HG03354 (cell line): ENCODE measurements around the gene TEAD1.
A peak's percentile ranks its signal among the peaks of the same experiment; 100 is the strongest.

Source experiments
- ATAC-seq: cut with Tn5 transposase; IDR thresholded peaks from one replicate; pipeline ENCODE4 v1.9.1; 2021; ENCODE audit warnings: mild to moderate bottlenecking; ENCODE audit not compliant: unreplicated experiment, poor library complexity, severe bottlenecking

The TEAD1 gene

GRCh38 chr11:12673924-12674570 lies at the start of gene TEAD1:
TEAD1 (plus strand) TSS chr11:12674421.
- ATAC-seq, result peak; percentile 90

- no peak for ATAC-seq
These were observed 49.6 kb upstream of the TEAD1 start for GRCh38 chr11:12624595-12624994.

- ATAC-seq, result no peak
These were observed 48.7 kb upstream of the TEAD1 start for GRCh38 chr11:12625438-12626071.

DNA sequence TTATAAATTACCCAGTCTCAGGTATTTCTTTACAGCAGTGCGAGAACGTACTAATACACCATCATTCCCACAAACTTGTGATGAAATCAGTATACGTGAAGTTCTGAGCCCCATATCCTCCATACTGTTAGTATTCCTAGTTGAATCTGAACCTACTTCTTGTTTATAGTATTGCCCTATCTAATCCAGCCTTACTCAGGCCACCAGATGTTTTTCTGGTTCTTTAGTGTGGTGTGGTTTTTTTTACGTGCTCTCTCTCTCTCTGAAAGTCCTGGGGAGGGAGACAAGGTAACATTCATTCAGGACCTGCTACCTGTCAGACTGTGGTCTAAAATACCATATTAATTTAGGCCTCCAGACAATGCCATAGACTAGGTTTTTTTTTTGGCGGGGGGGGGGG lies 47.6 kb upstream of the TEAD1 start:
- no peak for ATAC-seq

GRCh38 chr11:12628314-12628713 lies 45.9 kb upstream of the TEAD1 start:
- ATAC-seq, result no peak

DNA sequence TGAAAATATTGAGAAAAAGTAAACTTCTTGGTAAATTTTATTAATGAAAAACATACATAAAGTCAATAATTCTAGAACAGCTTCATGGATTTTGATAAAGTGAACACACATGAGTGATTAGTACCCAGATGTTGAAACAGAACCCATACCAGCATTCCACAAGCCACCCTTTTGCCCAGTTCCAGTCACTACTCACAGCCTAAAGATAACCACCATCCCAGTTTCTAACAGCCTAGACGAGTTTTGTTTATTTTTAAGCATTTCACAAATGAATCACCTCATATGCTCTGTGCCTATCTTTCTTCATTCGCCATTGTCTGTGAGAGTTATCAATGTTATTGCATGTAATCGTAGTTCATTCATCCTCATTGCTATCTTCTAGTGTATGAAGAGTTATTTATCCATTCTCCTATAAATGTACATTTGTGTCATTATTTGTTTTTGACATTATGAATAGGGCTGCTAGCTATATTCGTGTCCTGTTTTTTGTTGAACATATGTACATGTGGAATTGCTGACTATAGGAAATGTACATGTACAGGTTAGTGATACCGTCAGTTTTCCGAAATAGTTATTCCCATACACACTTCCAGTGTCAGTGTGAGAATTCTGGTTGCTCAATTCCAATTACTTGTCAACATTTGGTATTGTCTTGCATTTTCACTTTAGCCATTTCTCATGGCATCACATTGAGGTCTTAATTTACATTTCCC lies 44.5 kb upstream of the TEAD1 start:
- no peak for ATAC-seq

- ATAC-seq, result no peak
These were observed 42.6 kb upstream of the TEAD1 start for GRCh38 chr11:12631651-12632050.

GRCh38 chr11:12634329-12634728 lies 39.9 kb upstream of the TEAD1 start:
- ATAC-seq, result no peak

DNA sequence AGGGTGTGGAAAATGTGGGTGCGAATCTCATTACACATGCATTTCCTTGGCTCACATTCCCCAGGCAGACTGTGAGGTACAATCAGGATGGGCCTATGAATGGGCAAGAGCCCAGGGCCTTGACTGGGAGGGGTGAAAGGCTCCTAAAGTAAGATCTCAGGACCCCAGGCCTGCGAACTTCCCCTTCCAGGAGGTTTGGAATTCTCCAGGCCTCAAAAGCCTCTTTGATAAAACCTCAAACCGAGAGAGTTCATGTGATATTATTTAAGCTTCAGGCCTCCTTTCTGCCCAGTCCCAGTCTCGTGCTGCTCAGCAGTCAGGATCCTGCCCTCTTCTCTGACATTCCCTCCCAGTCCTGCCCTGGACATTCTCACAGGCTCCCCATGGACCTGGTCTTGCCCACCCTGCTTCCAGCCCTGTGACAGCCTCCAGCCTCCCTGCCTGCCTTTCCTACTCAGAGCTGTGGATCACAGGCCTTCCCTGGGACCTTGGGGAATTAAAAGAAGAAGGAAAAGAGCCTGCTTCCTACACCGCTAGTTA lies 37.3 kb upstream of the TEAD1 start:
- no peak for ATAC-seq

GRCh38 chr11:12639388-12639787 lies 34.8 kb upstream of the TEAD1 start:
- no peak for ATAC-seq

GRCh38 chr11:12640355-12640754 lies 33.9 kb upstream of the TEAD1 start:
- no peak for ATAC-seq

DNA sequence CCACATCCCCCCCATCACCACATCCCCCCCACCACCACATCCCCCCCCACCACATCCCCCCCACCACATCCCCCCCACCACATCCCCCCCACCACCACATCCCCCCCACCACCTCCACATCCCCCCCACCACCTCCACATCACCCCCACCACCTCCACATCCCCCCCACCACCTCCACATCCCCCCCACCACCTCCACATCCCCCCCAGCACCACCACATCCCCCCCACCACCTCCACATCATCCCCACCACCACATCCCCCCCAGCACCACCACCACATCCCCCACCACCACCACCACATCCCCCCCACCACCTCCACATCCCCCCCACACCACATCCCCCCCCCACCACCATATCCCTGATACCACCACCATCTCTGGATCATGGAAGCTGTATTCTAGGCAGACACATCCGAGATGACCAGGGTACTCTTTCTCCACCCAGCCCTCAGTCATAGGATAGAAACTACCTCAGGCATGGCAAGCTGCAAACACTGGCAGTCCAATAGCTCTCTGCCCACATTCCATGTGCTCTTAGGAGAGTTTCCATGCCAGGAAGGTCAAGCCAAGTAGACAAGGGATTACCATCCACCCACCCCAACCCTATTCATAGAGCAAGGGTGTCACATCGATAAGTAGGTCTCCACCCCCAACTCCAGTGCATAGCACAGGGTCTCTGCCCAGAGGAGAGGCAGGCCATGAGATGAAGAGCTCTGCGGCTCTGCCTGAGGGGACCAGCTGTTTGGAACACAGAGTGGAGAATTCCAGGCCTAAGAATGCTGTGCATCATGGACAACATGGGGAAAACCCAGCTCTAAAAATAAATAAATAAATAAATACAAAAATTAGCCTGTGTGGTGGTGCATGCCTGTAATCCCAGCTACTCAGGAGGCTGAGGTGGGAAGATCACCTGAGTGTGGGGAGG lies 33.0 kb upstream of the TEAD1 start:
- no peak for ATAC-seq

DNA sequence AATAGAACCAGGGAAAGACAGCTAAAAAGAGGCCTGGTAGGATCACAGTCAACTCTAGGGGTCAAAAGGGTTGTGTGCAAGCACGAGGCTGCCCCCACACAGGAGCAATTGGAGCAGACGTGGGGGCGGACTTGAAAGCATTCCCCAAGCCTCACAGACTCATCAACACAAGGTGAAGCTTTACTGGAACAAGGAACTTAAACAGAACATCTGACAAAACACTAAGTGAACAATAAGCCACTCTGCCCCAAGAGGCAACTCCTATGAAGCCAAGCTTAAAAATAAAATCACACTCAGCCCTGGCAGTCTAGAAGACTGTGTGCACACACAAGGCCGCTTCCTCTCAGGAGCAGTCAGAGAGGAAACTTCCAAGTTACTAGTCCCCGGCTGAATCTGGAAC lies 32.2 kb upstream of the TEAD1 start:
- ATAC-seq, result no peak

GRCh38 chr11:12642806-12643428 lies 31.3 kb upstream of the TEAD1 start:
- no peak for ATAC-seq

DNA sequence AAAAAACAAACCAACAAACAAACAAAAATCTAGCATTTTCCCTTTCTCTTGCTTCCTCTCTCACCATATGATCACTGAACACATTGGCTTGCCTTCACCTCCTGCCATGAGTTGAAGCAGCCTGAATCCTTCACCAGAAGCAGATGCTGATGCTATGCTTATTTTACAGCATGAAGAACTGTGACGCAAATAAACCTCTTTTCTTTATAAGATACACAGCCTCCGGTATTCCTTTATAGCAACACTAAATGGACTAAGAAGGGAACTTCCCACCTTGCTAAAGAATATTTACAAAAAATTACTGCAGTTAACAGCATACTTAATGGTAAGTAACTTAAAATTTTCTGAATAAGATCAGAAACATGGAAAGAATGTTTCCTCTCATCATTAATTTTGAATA lies 27.7 kb upstream of the TEAD1 start:
- ATAC-seq, result no peak

DNA sequence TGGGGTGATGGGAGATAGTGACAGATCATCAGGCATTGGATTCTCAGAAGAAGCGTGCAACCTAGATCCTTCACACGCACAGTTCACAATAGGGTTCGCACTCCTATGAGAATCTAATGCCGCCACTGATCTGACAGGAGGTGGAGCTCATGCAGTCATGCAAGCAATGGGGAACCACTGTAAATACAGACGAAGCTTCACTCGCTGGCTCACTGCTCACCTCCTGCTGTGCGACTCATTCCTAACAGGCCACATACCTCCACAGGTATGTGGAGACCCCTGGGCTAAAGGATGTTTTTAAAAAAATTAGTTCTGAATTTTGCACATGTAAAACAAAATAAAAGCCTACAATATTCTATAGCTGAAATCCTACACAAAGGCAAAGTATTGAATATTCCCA lies 20.5 kb upstream of the TEAD1 start:
- ATAC-seq, result no peak

- ATAC-seq, result no peak
These were observed 18.4 kb upstream of the TEAD1 start for GRCh38 chr11:12655842-12656241.

- ATAC-seq, result no peak
These were observed 16.9 kb upstream of the TEAD1 start for GRCh38 chr11:12657336-12657735.

- ATAC-seq, result no peak
These were observed 16.2 kb upstream of the TEAD1 start for GRCh38 chr11:12657981-12658380.
